ENCODE data around the gene NPDC1. TPM values are rescaled to one million over a fixed set of nuclear protein-coding genes. Genes with fewer than 3 reads are reported as not detected.
A peak's percentile ranks its signal among the peaks of the same experiment; 100 is the strongest.
"Not testable (repeated sequence)": the region's sequence is repeated elsewhere in the genome, so short reads cannot be mapped to it uniquely, and the experiment has no call there.

The NPDC1 gene
- total RNA-seq, 1 donor from 2014 or later: 152 TPM

DNA sequence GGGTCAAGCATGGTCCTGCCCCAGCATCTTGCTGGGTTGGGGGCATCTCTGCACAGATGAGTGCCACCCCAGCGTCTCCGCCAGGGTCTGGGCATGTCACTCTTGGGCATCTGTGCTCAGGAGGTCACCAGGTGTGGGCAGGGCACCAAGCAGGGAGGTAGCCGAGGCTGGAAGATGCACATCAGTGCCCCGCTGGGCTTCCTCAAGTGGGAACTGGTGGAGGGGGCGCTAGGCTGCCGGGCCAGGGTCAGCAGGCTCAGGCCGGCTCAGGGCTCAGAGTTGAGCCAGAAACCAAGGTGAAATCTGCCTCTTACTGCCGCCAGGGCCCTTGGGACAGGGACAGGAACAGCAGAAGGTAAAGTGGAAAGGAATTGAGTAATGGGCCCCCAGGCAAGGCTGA lies 10.0 kb downstream of the NPDC1 start:
- intact Hi-C loops (cut with DNase I): loop anchor here (10.0 kb wide), 1 partner anchor 91 kb away; the partner anchor contains the start of genes C8G and FBXW5
- TF ChIP-seq, protein P1, sequence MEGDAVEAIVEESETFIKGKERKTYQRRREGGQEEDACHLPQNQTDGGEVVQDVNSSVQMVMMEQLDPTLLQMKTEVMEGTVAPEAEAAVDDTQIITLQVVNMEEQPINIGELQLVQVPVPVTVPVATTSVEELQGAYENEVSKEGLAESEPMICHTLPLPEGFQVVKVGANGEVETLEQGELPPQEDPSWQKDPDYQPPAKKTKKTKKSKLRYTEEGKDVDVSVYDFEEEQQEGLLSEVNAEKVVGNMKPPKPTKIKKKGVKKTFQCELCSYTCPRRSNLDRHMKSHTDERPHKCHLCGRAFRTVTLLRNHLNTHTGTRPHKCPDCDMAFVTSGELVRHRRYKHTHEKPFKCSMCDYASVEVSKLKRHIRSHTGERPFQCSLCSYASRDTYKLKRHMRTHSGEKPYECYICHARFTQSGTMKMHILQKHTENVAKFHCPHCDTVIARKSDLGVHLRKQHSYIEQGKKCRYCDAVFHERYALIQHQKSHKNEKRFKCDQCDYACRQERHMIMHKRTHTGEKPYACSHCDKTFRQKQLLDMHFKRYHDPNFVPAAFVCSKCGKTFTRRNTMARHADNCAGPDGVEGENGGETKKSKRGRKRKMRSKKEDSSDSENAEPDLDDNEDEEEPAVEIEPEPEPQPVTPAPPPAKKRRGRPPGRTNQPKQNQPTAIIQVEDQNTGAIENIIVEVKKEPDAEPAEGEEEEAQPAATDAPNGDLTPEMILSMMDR (IDR thresholded peaks at IDR 0.05): no peak
- no peaks in the 10 kb centered on the region for H3K9me3 ChIP-seq
- no peak overlapping the region for H3K27ac ChIP-seq
- DNase-seq (no peak), ATAC-seq (no peak)
- H3K4me3 ChIP-seq: no peak overlapping the region
- peaks cover 15% of the 10 kb centered on the region for H3K4me1 ChIP-seq
- no peaks in the 10 kb centered on the region for H3K27me3 ChIP-seq
- H3K36me3 ChIP-seq: no peaks in the 10 kb centered on the region

DNA sequence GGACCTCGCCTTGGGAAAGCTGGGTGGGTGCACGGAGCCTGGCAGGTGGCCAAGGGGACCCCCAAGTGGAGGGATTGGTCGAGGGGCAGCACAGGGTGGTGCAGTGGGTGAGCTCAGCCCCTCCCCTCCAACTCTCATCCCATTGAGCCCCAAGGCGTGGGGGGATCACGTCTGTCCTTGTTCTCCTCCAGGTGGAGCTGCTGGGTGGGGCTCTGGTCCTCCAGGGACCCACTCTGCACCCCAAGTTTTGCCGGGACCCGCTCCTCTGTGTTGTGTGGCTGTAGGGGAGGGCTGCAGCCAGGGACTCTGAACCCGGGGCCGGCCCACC lies 10.5 kb downstream of the NPDC1 start:
- TF ChIP-seq, protein P1 (IDR thresholded peaks at IDR 0.05): no peak
- no peaks in the 10 kb centered on the region for H3K36me3 ChIP-seq
- H3K27ac ChIP-seq: no peak overlapping the region
- H3K9me3 ChIP-seq: no peaks in the 10 kb centered on the region
- DNase-seq: no peak
- H3K4me3 ChIP-seq: no peak overlapping the region
- H3K27me3 ChIP-seq: no peaks in the 10 kb centered on the region
- H3K4me1 ChIP-seq: peaks cover 19% of the 10 kb centered on the region
- intact Hi-C loops (cut with DNase I): loop anchor here (10.0 kb wide), 1 partner anchor 91 kb away; the partner anchor contains the start of genes C8G and FBXW5
- no peak for ATAC-seq

DNA sequence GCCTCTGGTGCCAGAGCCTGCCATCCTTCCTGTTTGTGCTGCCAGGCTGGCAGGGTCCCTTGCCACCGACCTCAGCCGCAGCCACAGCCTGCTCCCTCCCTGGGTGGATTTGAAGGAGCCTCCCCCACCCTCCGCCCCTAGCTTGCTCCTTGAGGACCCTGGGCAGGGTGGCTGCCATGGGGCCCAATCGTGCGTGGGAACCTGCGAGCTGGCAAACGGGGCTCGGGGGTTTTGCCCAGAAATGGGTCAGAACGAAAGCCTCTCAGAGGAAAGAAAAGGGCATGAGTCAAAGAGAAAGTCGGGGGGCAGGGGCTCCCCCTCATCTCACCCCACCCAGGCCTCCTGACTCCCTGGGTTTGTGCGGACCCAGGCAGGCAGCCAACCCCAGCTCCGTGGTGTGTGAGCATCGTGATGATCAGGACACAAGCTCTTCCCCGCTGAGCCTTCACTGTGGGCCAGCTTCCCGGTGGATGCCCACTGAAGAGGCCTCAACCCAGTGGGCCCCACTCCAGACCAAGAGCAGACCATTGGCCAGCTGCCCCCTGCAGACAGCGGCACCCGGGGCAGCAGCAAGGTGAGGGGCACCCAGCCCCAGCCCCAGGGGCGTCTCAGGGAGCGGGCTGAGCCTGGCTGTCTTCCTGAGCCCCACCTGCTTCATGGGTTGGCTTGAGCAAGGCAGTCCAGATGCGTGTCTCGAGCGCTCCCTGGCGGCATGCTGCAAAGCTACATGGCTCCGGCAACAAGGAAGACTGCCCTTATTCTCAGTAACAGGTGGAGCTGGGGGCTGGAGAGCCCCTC lies 11.1 kb downstream of the NPDC1 start:
- Histone ChIP-seq H3K27me3 (no peaks in the 10 kb centered on the region), H3K27ac (no peak overlapping the region), H3K4me3 (no peak overlapping the region), H3K4me1 (peaks cover 20% of the 10 kb centered on the region), H3K9me3 (no peaks in the 10 kb centered on the region), H3K36me3 (no peaks in the 10 kb centered on the region)
- intact Hi-C loops (cut with DNase I): loop anchor here (5.0 to 10.0 kb wide), 2 partner anchors 90 to 248 kb away; partner anchors contain the start of genes C8G and FBXW5
- TF ChIP-seq, protein P1 (IDR thresholded peaks at IDR 0.05): peak; percentile 90
- peak; percentile 91 for DNase-seq
- ATAC-seq: peak; percentile 82

DNA sequence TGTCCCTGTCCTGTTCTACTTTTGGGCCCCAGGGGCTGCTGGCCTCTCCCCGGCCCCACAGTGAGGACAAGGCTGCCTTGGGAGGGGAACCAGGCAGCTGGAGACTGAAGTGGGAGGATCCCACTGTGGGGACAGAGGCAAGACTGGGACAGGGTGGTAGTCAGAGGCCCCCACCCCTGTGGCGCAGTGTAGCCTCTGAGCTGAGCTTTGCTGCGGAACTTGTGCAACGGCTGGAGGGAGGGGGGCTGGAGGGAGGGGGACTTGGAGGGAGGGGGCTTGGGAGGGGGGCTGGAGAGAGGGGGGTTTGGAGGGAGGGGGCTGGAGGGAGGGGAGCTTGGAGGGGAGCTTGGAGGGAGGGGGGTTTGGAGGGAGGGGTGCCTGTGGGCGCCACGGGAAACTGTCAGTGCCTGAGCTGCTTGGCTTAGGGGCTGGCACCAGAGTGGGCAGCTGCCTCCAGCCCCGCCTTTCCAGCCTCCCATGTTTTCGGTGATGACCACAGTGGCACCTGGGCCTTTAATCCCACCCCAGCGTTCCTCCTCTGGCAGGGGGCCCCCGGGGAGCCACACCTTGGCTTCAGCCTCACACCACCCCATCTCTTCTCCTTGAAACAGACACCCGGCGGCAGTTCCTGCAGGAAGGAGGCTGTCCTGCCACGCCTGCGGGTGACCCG lies 11.8 kb downstream of the NPDC1 start:
- DNase-seq: no peak
- intact Hi-C loops (cut with DNase I): loop anchor here (5.0 to 10.0 kb wide), 2 partner anchors 89 to 247 kb away; partner anchors contain the start of genes C8G and FBXW5
- H3K4me1 ChIP-seq: peaks cover 26% of the 10 kb centered on the region
- H3K27ac ChIP-seq: no peak overlapping the region
- no peaks in the 10 kb centered on the region for H3K27me3 ChIP-seq
- peak; percentile 5 for ATAC-seq
- TF ChIP-seq, protein P1 (IDR thresholded peaks at IDR 0.05): no peak
- no peaks in the 10 kb centered on the region for H3K9me3 ChIP-seq
- no peaks in the 10 kb centered on the region for H3K36me3 ChIP-seq
- peak overlapping the region; percentile 21 for H3K4me3 ChIP-seq

DNA sequence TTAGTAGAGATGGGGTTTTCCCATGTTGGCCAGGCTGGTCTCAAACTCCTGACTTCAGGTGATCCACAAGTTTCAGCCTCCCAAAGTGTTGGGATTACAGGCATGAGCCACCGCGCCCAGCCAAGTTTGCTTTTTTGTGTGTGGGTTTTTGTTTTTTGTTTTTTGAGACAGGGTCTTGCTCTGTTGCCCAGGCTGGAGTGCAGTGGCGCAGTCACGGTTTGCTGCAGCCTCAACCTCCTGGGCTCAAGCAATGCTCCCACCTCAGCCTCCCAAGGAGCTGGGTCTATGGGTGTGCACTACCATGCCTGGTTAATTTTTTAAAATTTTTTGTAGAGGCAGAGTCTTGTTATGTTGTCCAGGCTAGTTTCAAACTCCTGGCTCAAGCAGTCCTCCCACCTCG lies 12.5 kb downstream of the NPDC1 start:
- not testable (repeated sequence) for H3K36me3 ChIP-seq, H3K27ac ChIP-seq, H3K9me3 ChIP-seq, H3K27me3 ChIP-seq, DNase-seq, ATAC-seq
- peak overlapping the region; percentile 21 for H3K4me3 ChIP-seq
- intact Hi-C loops (cut with DNase I): loop anchor here (5.0 to 10.0 kb wide), 2 partner anchors 89 to 246 kb away; partner anchors contain the start of genes C8G and FBXW5
- H3K4me1 ChIP-seq: peaks cover 33% of the 10 kb centered on the region

DNA sequence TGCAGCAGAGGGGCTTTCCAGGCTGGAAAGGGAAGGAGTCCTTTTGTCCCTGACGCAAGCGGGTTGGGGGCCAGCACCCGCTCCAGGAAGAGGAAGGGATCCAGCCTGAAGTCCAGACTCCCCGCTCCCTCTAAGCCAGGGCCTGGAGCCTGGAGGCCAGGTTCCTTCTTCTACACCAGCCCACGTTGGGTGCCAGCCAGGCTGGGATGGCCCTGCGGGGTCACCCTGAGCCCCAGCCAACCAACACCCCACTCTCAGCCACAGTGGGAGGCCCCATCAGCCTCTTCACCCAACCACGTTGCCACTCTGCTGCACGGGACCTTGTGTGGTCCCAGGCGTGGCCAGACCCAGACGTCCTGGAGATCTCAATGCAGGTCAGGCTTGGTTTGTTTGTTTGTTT lies 13.1 kb downstream of the NPDC1 start:
- Histone ChIP-seq H3K27me3 (no peaks in the 10 kb centered on the region), H3K27ac (peak overlapping the region; percentile 36), H3K9me3 (no peaks in the 10 kb centered on the region), H3K36me3 (no peaks in the 10 kb centered on the region), H3K4me3 (peak overlapping the region; percentile 21), H3K4me1 (peaks cover 35% of the 10 kb centered on the region)
- DNase-seq (peak; percentile 76), ATAC-seq (peak; percentile 39)
- intact Hi-C loops (cut with DNase I): loop anchor here (5.0 to 10.0 kb wide), 2 partner anchors 88 to 246 kb away; partner anchors contain the start of genes C8G and FBXW5
- TF ChIP-seq, protein P1 (IDR thresholded peaks at IDR 0.05): no peak
